Uterus (tissue), 2 donors: ENCODE results near the gene TMBIM1.

Experiments
- CTCF ChIP-seq, 4 experiments: fragments of 200-600 bp in 2 of 4; fragments of 450-650 bp in 2 of 4; sonication (generic) in 2 of 4; IDR thresholded peaks; one replicate each; pipeline ENCODE4 v1.5.1; 2016 to 2019; ENCODE audit warnings: antibody characterized with exemption in 4 of 4, mild to moderate bottlenecking in 2 of 4, moderate library complexity in 1 of 4
- POLR2A ChIP-seq, 2 donors: fragments of 450-650 bp; IDR thresholded peaks; one replicate each; pipeline ENCODE4 v1.6.1; 2016; ENCODE audit warnings: antibody characterized with exemption in 2 of 2, mild to moderate bottlenecking in 1 of 2, moderate library complexity in 1 of 2

- TF ChIP-seq POLR2A (IDR thresholded peaks at IDR 0.05) (no peak), CTCF (IDR thresholded peaks at IDR 0.05) (no peak)
Observed at GRCh38 chr2:218236829-218237228, 55.5 kb downstream of the TMBIM1 start.
